NK-92 (cell line): ENCODE measurements around the gene LMO2.

ENCODE experiments used
- DNase-seq: peaks from one replicate; lab custom pipeline; 2025; ENCODE audit not compliant: unreplicated experiment; lab: John Stamatoyannopoulos, UW

LMO2 gene

GRCh38 chr11:33915526-33915925 lies 23.6 kb upstream of the LMO2 start:
- DNase-seq, result no peak

DNA sequence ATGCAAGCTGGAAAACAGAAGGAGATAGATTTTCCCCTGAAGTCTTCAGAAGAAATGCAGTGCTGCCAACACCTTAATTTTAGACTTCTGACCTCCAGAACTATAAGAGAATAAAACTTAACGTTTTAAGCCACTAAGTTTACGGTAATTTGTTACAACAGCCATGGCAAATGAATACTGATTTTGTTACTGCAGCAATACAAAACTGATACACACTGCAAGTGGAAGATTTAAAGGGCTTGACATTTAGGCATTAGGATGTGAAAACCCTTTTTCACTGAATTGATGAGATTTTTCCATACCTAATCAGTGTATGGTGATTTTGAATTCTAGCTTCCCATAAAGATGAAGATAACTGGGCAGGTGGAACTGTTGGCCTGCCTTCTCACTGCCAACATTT lies 22.1 kb upstream of the LMO2 start:
- DNase-seq, result no peak

DNA sequence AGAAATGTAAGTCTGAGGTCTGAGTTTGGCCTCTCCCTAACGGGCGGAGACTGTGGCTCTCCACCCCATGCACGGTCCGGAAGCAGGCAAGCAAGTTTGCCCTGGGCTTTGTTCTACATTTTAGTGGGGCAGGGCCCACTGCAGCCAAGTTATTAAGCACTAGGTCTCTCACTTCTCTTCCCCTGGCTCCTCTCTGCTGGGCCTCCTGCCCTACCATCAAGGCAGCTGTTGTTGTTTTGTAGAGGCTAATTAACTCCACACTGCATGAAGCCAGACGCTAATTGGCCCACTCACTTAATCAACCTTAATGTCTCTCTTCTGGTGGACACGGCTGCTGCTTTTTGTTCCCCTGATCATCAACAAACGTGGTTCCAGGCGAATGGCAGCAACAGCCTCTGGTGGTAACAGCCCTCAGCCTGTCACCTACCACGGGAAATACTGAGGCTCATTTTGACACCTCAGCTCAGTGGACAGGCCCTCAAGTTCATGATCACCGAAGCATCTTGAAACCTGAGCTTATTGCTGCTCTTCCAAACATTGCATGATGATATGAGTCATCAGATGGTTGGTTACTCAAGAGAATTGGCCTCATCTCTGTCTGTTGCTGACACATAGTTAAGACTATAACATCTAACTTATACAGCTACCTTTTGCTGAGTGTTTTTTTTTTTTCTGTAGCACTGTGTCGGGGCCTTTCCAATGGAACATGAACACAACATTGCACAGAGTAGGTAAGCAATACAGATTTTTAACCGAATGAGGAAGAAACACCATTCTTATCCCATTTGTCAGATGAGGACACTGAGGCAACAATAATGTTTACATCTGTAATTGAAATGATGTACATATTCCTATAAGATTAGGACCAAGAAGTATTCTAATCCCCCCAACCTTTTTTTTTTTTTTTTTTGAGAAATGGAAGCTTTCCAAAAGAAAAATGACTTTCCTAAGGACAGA lies 20.8 kb upstream of the LMO2 start:
- DNase-seq, result no peak

GRCh38 chr11:33910958-33911339 lies 19.1 kb upstream of the LMO2 start:
- no peak for DNase-seq

DNA sequence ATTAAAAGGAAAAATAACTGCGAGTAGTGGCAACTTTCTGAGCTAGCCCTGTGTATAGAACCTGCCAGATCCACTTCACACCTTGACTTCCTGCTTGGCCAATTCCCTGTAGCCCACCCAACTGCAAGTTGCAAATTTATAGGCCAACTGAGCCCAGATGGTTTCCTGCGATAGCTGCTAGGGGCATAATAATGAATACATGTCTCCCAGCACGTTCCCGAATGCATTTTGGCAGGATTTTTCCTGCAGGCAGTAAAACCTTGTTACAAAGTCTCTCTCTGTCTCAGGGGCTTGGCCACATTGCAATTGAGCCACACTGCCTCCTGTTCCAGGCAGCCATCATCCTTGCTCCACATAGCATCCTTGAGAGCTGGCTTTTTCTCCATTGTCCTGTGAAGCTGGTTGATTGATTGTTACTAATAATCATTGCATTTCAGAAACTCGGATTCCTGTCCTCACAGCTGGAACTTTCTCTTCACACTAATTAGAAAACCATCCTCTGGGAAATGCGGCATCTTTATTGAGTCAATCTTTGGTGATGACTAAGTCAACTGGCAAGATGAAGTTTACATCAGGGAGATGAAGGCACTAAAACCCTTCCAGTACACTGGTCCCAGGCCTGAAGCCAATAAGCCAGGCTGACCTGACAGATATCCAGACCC lies 18.6 kb upstream of the LMO2 start:
- no peak for DNase-seq

DNA sequence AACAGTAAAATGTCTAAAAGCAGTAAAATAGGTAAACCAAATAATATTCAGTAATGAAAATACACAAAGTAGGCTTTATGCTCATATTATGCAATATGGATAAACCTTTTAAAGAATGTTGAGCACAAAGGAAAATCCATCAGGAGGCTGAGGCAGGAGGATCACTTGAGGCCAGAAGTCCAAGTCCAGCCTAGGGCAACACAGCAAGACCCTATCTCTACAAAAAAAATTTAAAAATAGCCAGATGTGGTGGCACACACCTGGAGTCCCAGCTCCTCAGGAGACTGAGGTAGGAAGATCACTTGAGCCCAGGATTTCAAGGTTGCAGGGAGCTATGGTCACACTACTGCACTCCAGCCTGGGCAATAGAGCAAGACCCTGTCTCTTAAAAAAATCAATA lies 17.7 kb upstream of the LMO2 start:
- DNase-seq, result no peak

- DNase-seq, result no peak
Measured at GRCh38 chr11:33909150-33909549, 17.3 kb upstream of the LMO2 start.

- DNase-seq, result no peak
Measured at GRCh38 chr11:33907421-33907820, 15.5 kb upstream of the LMO2 start.

GRCh38 chr11:33906484-33907186 lies 14.8 kb upstream of the LMO2 start:
- no peak for DNase-seq

- no peak for DNase-seq
Measured at GRCh38 chr11:33904102-33904501, 12.2 kb upstream of the LMO2 start.

GRCh38 chr11:33900159-33900840 lies 8.4 kb upstream of the LMO2 start:
- no peak for DNase-seq

DNA sequence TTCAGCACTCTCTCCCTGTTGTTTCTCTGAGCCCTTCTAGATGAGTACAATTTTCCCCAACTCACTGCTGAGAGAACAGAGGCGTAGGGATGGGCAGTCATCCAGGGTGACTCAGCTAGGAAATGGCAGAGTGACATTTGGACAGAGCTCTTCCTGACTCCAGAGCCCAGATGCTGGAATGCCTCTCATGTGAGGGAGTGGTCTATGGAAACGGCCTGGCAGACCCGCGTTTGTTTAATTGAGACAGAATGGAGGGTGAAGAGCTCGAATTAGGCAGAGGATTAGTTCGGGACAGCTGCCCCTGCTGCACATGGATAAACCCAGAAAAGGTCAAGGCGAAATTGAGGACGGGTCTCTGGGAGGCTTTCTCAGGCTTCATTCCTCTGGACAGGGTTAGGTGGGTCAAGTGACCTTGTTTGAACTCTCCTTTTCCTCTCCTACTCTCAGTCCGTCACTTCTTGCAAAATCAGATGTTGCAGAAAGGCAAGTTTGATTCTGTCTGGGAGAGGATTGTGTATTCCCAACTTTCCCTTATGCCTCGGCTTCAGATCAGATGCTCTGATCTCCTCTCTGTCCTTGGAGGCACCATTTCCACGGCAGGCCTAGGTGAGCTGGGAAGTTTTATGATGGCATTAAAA lies 7.6 kb upstream of the LMO2 start:
- no peak for DNase-seq

GRCh38 chr11:33898957-33899356 lies 7.1 kb upstream of the LMO2 start:
- DNase-seq, result no peak

- no peak for DNase-seq
Measured at GRCh38 chr11:33897761-33898375, 6.0 kb upstream of the LMO2 start.

DNA sequence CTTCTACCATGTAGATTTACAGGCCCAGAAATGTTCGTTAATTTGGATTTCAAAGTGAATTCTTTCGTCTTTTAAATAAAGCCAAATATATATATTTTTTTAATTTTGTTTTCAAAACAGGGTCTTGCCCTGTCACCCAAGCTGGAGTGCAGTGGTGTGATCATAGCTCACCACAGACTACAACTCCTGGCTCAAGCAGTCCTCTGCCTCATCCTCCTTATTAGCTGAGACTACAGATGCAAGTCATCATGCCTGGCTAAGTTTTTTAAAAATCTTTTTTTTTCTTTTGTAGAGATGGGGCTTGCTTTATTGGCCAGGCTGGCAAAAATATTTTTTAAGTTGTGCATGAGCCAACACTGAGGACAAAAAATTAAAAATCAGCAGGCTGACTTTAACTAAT lies 5.0 kb upstream of the LMO2 start:
- no peak for DNase-seq

- no peak for DNase-seq
Measured at GRCh38 chr11:33895752-33896137, 3.9 kb upstream of the LMO2 start.

DNA sequence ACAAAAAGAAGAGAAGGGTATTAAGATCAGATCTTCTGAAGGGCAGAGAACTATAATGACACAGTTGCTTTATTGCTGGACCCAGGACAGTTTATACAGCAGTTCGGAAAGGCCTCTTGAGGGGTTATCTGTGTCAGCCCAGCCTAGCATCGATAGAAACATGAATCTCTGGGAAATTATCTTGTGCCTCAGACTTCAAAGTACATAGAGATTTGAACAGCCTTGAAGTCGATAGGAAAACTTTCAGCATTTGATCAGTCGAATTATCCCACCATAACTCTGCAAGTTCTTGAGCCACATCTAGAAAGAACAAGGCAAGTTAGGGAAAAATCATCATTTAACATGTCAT lies 2.5 kb upstream of the LMO2 start:
- no peak for DNase-seq

GRCh38 chr11:33893711-33894397 lies 2.0 kb upstream of the LMO2 start:
- DNase-seq, result no peak

DNA sequence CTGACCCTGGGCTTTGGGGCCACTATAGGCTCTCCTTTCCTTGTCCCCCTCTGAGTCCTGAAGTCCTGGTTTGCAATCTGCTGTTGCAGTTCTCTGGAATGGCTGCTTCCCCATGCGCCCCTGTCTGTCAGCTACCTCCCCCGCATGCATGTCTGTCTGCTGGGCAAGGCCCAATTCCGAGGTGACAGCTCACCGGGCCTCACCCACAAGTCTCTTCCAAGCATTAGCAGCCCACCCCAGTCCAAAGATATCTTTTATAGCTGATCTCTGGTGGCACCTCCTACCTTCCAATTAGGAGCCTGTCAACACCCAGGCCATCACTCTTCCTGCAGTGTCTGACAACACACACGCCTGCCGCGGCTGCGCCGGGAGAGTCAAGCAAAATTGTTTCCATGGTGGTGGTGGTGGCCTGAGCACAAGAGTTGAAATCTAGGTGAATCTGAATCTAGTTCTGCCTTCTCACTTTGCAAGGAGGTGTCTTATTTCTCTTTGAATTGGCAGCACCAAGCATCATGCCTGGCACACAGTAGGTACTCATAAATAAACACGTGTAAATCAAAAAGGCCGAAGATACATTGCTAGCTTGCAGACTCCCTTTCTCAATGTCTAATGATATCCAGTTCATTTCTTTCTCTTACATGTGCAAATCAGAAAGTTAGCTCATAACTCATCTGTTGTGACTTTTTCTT lies 1.2 kb upstream of the LMO2 start:
- no peak for DNase-seq
